Spleen (tissue), 11 donors: Measurements from ENCODE around the gene ANGPTL2. TPM values are rescaled to one million over a fixed set of nuclear protein-coding genes. Genes with fewer than 3 reads are reported as not detected.

ENCODE experiments used
- DNase-seq: peaks from one replicate; pipeline ENCODE4 v3.0.0-alpha.2; 2020
- H3K27ac ChIP-seq, 8 donors: fragments of 200-600 bp; sonication (generic) in 7 of 8; 1 replicate in 4 of 8; 2 replicates in 4 of 8; pipeline versions ENCODE4 v1.5.0 to v1.8.0; 2016 to 2021; ENCODE audit warnings: inconsistent platforms in 4 of 8, mild to moderate bottlenecking in 4 of 8, moderate library complexity in 1 of 8
- H3K27me3 ChIP-seq, 7 donors: fragments of 200-600 bp; sonication (generic) in 6 of 7; replicated peaks in 1 of 7; 1 replicate in 4 of 7; 2 replicates in 3 of 7; pipeline versions ENCODE4 v1.5.0 to v1.8.0; 2016 to 2021; ENCODE audit warnings: inconsistent platforms in 3 of 7, mild to moderate bottlenecking in 1 of 7
- H3K36me3 ChIP-seq, 6 donors: fragments of 200-600 bp; sonication (generic) in 5 of 6; 1 replicate in 4 of 6; 2 replicates in 2 of 6; pipeline versions ENCODE4 v1.5.0 to v1.8.0; 2016 to 2021; ENCODE audit warnings: inconsistent platforms in 2 of 6
- H3K4me1 ChIP-seq, 6 donors: fragments of 200-600 bp; sonication (generic) in 5 of 6; 1 replicate in 3 of 6; 2 replicates in 3 of 6; pipeline versions ENCODE4 v1.5.0 to v1.8.0; 2016 to 2021; ENCODE audit warnings: inconsistent platforms in 3 of 6
- H3K4me3 ChIP-seq, 8 donors: fragments of 200-600 bp; sonication (generic) in 7 of 8; 1 replicate in 4 of 8; 2 replicates in 4 of 8; pipeline versions ENCODE4 v1.5.0 to v1.8.0; 2016 to 2021; ENCODE audit warnings: inconsistent platforms in 4 of 8, mild to moderate bottlenecking in 4 of 8, moderate library complexity in 2 of 8
- H3K9me3 ChIP-seq, 8 donors: fragments of 200-600 bp; sonication (generic) in 7 of 8; 1 replicate in 4 of 8; 2 replicates in 4 of 8; pipeline versions ENCODE4 v1.5.0 to v1.8.0; 2016 to 2021; ENCODE audit warnings: inconsistent platforms in 4 of 8
- POLR2A ChIP-seq, 3 donors: fragments of 450-650 bp; IDR thresholded peaks; one replicate each; pipeline ENCODE4 v1.5.1; 2017; ENCODE audit warnings: antibody characterized with exemption in 3 of 3, mild to moderate bottlenecking in 1 of 3
- POLR2AphosphoS5 ChIP-seq, 3 donors: sonication (generic); formaldehyde crosslinking; IDR thresholded peaks; one replicate each; pipeline ENCODE4 v1.5.1; 2017; ENCODE audit warnings: antibody characterized with exemption in 3 of 3
- WGBS, 5 donors: extraction: QIAGEN DNeasy Blood & Tissue Kit in 3 of 5; methylation state at CpG; one replicate each; pipeline versions ENCODE4 v1.1.5 to v1.1.7; 2013 to 2018; 5-methylcytosine and 5-hydroxymethylcytosine counted together
- intact Hi-C: fragments of 100-400 bp; cut with DNase I; formaldehyde crosslinking; loops from one replicate; pipeline ENCODE4 v1.15.0; 2023; ENCODE audit warnings: low total_unique reads
- polyA plus RNA-seq, 3 donors: library from polyadenylated mRNA; stranded (reverse); fragments of 200-250 nt; gene quantifications; one replicate each; pipeline ENCODE4 v1.2.1, GENCODE V29; 2013
- total RNA-seq, 7 donors: library from RNA; depleted of rRNA in 3 of 7; stranded (reverse); fragments of >200 nt in 3 of 7; fragmentation: NEBNext Ultra II Directional in 4 of 7; extraction: Animal tissue kit (Norgen Biotek cat#: 25700) in 4 of 7; gene quantifications; one replicate each; pipeline versions ENCODE4 v1.1.0 to v1.2.1, GENCODE V29; 2016 to 2021
- TF ChIP-seq, protein P1 (sequence below), 11 experiments: fragments of 200-600 bp in 7 of 11; fragments of 450-650 bp in 4 of 11; sonication (generic) in 4 of 11; IDR thresholded peaks in 8 of 11; conservative IDR thresholded peaks in 3 of 11; 1 replicate in 7 of 11; 2 replicates in 4 of 11; pipeline versions ENCODE4 v1.4.0 to v1.8.0; 2016 to 2021; ENCODE audit warnings: antibody characterized with exemption in 11 of 11, inconsistent platforms in 4 of 11, mild to moderate bottlenecking in 1 of 11
- donor health status: healthy with polysubstance abuse.
- donor health status: DM: no; HTN: no; CAD: no; lungs with moderate emphysema.
- donor health status: DM: no; HTN: no; CAD: no.
- donor health status: Bipolar disorder and iron deficiency.
- donor health status: healthy.
- donor health status: DM: no; HTN: no; CAD: no.
- donor health status: DM: yes; HTN: yes; CAD: no.

The ANGPTL2 gene
- total and polyA plus RNA-seq, 10 donors = 6.6 to 103 (median 48.1) TPM

DNA sequence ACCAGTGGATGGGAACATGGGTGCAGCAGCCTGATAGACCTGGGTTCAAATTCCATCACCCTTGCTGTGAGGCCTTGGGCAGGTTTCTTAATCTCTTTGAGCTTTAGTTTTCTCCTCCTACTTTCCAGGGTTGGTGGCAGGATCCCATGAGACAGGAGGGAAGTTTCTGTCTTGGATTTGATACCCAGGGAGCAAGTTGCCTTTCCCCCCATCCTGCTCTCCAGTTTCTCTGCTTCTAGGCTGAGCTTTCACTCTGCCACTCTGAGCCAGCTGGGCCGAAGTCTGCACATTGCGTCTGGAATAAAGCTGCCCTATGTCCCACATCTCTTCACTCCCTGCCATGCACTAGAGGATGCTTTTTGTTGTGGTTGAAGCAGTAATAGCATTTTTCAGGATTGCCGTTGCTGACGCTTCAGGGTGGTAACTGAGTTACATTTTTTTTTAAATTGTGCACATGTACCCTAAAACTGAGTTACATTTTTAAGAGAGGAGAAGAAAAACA, 40.5 kb upstream of the ANGPTL2 start:
- no peak for DNase-seq
- Histone ChIP-seq H3K4me1 (peaks cover 0 to 45% (median 31%) of the 10 kb centered on the region in 6 donors), H3K4me3 (no peak overlapping the region), H3K9me3 (no peaks in the 10 kb centered on the region), H3K27me3 (no peaks in the 10 kb centered on the region), H3K27ac (peak overlapping the region in 7 of 8 donors; percentile 0 to 77 (median 67)), H3K36me3 (peaks cover 0 to 7% (median 0%) of the 10 kb centered on the region in 6 donors)
- 69 to 87% (median 76%) methylated on average over 4 of the region's 4 CpGs for WGBS, 5 donors
- TF ChIP-seq POLR2A (IDR thresholded peaks at IDR 0.05) (no peak), POLR2AphosphoS5 (IDR thresholded peaks at IDR 0.05) (no peak)
- TF ChIP-seq, protein P1, sequence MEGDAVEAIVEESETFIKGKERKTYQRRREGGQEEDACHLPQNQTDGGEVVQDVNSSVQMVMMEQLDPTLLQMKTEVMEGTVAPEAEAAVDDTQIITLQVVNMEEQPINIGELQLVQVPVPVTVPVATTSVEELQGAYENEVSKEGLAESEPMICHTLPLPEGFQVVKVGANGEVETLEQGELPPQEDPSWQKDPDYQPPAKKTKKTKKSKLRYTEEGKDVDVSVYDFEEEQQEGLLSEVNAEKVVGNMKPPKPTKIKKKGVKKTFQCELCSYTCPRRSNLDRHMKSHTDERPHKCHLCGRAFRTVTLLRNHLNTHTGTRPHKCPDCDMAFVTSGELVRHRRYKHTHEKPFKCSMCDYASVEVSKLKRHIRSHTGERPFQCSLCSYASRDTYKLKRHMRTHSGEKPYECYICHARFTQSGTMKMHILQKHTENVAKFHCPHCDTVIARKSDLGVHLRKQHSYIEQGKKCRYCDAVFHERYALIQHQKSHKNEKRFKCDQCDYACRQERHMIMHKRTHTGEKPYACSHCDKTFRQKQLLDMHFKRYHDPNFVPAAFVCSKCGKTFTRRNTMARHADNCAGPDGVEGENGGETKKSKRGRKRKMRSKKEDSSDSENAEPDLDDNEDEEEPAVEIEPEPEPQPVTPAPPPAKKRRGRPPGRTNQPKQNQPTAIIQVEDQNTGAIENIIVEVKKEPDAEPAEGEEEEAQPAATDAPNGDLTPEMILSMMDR (IDR thresholded peaks at IDR 0.05 in 8 of 11, conservative IDR thresholded peaks at IDR 0.05 in 3 of 11) = no peak
- intact Hi-C loops = no loop called here

DNA sequence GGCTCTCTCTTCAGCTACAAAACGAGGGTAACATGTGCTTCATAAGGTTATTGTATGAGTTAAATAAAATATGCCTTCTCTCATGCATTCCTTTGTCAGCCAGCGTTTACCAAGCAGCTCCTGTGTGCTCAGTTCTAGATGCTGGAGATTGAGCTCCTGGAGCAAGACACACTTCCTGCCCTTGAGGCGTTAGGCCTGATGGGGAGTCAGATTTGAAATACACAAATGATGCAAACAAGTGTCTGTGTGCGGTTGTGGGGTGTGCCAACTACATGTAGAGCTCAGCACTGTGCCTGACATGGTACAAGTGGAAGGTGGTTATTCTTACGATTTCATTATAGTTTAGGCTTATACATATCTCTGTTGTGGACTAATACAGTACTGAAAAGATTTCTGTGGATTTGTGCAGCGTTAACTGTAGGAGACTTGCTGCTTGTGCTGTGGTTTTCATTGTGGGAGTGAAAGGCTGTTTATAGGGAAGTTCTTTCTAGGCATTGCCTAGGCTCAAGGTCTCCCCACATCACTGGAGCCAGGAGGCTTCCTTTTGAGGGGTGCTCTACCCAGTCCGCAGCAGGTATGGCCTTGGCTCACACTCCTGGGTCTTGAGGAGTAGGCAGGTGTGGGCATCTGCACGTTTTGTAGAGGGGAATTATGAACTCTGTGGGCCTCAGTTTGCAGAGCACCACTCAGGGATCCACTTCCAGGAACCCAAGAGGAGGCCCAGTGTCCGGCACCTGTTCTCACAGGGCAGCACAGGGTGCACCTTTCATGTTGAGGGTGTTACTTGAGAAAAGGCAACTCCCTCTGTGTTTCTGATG, 39.8 kb upstream of the ANGPTL2 start:
- intact Hi-C loops = no loop called here
- no peak for TF ChIP-seq POLR2AphosphoS5 (IDR thresholded peaks at IDR 0.05)
- TF ChIP-seq, protein P1 (IDR thresholded peaks at IDR 0.05 in 8 of 11, conservative IDR thresholded peaks at IDR 0.05 in 3 of 11) = no peak
- no peak for TF ChIP-seq POLR2A (IDR thresholded peaks at IDR 0.05)
- H3K27me3 ChIP-seq = no peaks in the 10 kb centered on the region
- peaks cover 0 to under 1% (median 0%) of the 10 kb centered on the region in 6 donors for H3K36me3 ChIP-seq
- H3K4me3 ChIP-seq = no peak overlapping the region
- WGBS, 5 donors = 47 to 64% (median 56%) methylated on average over 9 of the region's 9 CpGs
- H3K4me1 ChIP-seq = peaks cover 0 to 40% (median 30%) of the 10 kb centered on the region in 6 donors
- H3K9me3 ChIP-seq = no peaks in the 10 kb centered on the region
- no peak for DNase-seq
- H3K27ac ChIP-seq = peak overlapping the region in 7 of 8 donors; percentile 0 to 77 (median 67)

DNA sequence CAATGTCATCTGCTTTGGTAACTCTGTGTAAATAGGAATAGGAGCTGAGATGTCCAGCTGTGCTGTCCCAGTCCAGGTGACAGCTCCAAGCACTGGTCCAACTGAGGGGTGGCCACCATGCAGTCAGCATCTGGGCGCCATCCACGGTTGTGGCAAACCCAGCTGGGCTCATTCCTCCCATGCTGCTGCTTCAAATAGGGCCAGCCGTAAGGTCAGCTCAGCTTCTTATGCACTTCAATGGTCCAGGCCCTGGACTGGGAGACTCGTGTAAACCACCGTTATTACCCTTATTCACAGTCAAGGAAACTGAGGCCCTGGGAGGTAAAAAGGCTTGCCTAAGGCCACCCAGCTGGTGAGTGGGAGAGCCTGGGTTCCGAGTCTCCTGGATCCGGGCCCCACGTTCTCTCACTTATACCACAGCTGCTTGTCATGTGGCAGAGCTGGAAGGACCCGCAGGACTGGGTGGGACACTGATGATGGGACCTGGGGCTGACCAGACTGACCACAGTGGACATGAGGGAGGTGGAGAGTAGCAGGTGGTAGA, 38.7 kb upstream of the ANGPTL2 start:
- Histone ChIP-seq H3K9me3 (no peaks in the 10 kb centered on the region), H3K4me3 (no peak overlapping the region), H3K36me3 (no peaks in the 10 kb centered on the region), H3K27me3 (no peaks in the 10 kb centered on the region), H3K27ac (peak overlapping the region in 3 of 8 donors; percentile 71 to 77 (median 72)), H3K4me1 (peaks cover 0 to 30% (median 23%) of the 10 kb centered on the region in 6 donors)
- TF ChIP-seq, protein P1 (IDR thresholded peaks at IDR 0.05 in 8 of 11, conservative IDR thresholded peaks at IDR 0.05 in 3 of 11) = no peak
- TF ChIP-seq POLR2A (IDR thresholded peaks at IDR 0.05) = no peak
- TF ChIP-seq POLR2AphosphoS5 (IDR thresholded peaks at IDR 0.05) = no peak
- no peak for DNase-seq
- 94 to 99% (median 97%) methylated on average over 9 of the region's 9 CpGs for WGBS, 5 donors
- intact Hi-C loops = no loop called here
